Astrocyte of the spinal cord (primary cell): Measurements from ENCODE around the gene MLLT10.
A peak's percentile ranks its signal among the peaks of the same experiment; 100 is the strongest.

Source experiments
- DNase-seq: peaks from one replicate; pipeline ENCODE4 v3.0.0; 2011; ENCODE audit warnings: low read depth, low spot score
- H3K4me3 ChIP-seq: 2 replicates; pipeline ENCODE4 v1.5.1; 2011; ENCODE audit warnings: low read depth, mild to moderate bottlenecking, low read length, moderate library complexity
- in situ Hi-C: cut with HindIII; loops from 2 replicates; pipeline ENCODE4 v1.10.0; 2017; ENCODE audit warnings: low sequenced_read_pairs
- TF ChIP-seq, protein P1 (sequence below): IDR thresholded peaks from 2 replicates; pipeline ENCODE4 v1.5.1; 2012; ENCODE audit warnings: low read depth, mild to moderate bottlenecking, low read length, inconsistent platforms

Gene MLLT10

DNA sequence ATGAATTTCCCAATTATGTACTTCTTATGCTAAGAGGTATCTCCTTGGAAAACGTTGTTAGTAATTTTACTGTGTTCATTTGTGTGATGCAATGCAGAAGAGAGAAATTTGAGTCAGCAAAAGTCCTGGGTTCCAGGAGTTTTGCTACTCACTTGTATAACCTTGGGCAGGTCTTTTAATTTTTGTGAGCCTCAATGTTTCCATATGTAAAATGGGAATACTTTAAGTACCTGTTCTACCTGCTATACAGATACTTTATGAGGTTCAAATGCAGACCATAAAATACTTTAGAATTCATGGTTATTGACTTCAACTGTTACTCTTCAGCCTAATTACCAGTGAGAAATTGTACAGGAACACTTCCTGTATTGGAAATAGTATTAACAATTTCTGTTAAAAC lies 185.5 kb downstream of the MLLT10 start:
- in situ Hi-C loops = no loop called here
- no peak overlapping the region for H3K4me3 ChIP-seq
- TF ChIP-seq, protein P1, sequence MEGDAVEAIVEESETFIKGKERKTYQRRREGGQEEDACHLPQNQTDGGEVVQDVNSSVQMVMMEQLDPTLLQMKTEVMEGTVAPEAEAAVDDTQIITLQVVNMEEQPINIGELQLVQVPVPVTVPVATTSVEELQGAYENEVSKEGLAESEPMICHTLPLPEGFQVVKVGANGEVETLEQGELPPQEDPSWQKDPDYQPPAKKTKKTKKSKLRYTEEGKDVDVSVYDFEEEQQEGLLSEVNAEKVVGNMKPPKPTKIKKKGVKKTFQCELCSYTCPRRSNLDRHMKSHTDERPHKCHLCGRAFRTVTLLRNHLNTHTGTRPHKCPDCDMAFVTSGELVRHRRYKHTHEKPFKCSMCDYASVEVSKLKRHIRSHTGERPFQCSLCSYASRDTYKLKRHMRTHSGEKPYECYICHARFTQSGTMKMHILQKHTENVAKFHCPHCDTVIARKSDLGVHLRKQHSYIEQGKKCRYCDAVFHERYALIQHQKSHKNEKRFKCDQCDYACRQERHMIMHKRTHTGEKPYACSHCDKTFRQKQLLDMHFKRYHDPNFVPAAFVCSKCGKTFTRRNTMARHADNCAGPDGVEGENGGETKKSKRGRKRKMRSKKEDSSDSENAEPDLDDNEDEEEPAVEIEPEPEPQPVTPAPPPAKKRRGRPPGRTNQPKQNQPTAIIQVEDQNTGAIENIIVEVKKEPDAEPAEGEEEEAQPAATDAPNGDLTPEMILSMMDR = no peak
- no peak for DNase-seq

DNA sequence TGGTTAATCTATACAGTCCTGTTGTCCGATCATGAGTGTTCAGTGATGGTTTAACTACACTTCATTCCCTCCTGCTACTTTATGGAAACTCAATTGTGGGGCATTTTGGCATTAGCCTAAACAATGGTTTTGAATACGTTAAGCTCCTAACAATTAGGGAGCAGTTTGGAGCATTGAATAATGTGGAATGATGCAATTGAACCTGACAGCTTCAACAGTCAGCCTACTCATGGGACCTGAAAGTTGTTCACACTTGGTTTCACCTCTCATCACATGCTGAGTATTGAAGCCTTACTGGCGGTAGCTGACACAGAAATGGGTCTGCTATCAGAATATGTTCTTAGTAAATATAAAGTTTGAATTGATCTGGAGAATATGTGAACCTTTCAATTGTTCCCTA lies 186.1 kb downstream of the MLLT10 start:
- TF ChIP-seq, protein P1 = no peak
- no peak overlapping the region for H3K4me3 ChIP-seq
- no peak for DNase-seq
- in situ Hi-C loops = no loop called here

DNA sequence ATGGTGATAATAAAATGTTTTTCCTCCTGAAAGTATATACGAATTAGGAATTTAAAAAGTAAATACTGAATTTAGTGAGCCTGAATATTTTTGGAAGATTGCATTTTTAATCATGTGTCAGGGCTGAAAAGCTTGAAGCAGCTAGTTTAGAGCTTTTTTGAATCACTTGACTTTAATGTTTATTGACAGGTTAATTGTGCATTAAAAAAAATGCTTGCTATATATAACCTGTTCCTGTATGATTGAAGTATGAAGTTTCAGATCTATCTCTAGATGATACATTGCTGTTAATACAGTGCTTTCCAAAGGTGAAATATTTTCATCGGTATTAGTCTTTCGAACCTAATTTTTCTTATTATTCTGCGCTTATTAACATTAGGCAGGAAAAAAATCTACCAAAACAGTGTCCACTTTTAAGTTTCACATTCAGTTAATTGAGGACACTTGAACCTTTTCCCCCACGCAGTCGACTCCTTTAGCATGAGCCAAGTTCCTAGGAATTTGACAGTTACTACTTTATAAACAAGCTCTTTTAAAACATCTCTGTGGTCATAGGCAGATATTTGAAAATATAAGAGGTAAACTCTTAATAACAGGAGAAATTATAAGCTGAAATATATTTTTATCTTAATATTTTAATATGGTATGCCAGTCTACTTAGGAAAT lies 187.1 kb downstream of the MLLT10 start:
- DNase-seq = peak; percentile 38
- in situ Hi-C loops = no loop called here
- no peak overlapping the region for H3K4me3 ChIP-seq
- TF ChIP-seq, protein P1 = no peak

DNA sequence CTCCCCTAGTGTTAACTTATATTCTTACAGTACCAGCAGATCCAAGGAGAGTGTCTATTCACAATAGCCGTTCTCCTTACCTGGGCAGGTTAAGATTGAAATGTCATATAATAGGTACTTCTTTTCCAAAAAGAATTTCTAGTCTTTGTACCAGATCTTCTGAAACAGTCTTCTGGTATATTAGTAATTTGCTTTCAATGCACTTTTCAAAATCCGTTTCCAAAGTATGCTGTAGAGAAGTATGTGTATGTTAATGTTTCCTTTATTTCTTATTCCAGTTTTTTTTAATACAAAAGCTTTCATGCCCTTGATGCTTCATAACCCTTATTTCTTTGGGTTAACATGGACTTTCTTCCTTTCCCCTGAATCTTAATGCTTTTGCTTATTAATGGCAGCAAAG lies 188.2 kb downstream of the MLLT10 start:
- TF ChIP-seq, protein P1 = no peak
- no peak overlapping the region for H3K4me3 ChIP-seq
- in situ Hi-C loops = no loop called here
- no peak for DNase-seq

DNA sequence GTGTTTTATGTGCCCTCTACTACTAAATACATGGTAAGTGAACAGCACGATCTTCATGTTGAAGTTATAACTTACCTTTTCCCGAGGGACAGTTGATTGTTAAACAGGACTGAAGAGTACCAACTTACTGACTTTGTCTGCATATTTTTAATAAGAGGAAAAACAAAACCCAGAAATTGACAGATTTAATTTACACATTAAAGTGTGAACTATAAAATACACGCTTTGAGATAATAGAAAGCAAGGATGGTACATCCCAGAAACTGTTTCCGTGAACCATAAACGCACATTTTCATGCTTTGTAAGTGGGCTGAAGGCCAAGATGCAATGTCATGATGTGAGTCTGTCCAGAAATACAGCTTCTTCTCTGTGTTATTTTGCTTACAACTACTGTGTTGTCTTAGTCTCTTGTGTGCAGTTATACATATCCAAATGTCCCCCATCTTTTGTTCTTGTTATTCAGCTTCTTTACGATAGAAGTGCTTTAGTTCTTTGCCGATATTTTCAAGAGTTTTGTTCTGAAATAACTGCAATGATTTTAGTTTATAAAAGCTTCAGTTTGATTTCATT lies 190.1 kb downstream of the MLLT10 start:
- in situ Hi-C loops = no loop called here
- TF ChIP-seq, protein P1 = no peak
- no peak for DNase-seq
- H3K4me3 ChIP-seq = no peak overlapping the region

DNA sequence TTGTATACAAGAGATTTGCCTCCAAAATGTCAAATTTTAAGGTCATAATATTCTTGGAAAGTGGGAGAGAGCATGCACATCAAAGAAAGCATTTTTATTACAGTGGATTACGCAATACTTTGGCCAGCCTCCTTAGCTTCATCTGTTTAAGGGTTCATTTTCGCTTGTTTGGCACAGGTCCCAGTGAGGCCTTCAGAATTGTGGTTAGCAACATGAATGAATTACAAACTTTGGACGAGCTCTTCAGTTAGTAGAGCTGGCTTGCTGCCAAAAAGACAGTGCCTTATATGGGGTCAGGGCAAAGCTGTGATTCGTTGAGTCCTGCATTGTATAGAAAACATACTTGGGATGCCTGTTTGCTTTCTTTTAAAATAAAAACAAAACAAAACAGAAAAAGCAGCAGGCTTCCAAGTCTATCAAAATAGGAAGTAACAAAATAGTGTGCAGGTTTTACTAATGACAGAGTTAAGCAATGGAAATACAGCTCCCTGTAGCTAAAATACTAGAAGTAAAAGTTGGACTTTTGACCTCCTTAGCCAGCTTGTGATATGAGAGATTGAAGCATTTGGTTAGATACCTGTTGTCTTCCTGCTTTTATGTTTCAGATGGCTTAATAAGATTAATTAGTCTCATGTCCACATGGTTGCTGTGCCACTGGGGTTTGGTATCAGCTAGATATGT lies 190.8 kb downstream of the MLLT10 start:
- H3K4me3 ChIP-seq = no peak overlapping the region
- DNase-seq = peak; percentile 100
- in situ Hi-C loops = no loop called here
- TF ChIP-seq, protein P1 = no peak
